SK-N-SH (cell line): ENCODE results near the gene MAN2B1.

Source experiments
- CHD2 ChIP-seq: fragments of 150-350 bp; IDR thresholded peaks from 2 replicates; pipeline ENCODE4 v1.6.1; 2018; ENCODE audit warnings: low read length; ENCODE audit not compliant: partially characterized antibody
- NFIC ChIP-seq: IDR thresholded peaks from 2 replicates; pipeline ENCODE4 v1.4.0; 2012; ENCODE audit warnings: borderline replicate concordance
- NRF1 ChIP-seq: IDR thresholded peaks from 2 replicates; pipeline ENCODE4 v1.6.1; 2012; ENCODE audit warnings: low read depth, mild to moderate bottlenecking, low read length
- POLR2AphosphoS5 ChIP-seq: IDR thresholded peaks from 2 replicates; pipeline ENCODE4 v1.6.1; 2012; ENCODE audit warnings: low read depth, low read length
- TAF1 ChIP-seq: IDR thresholded peaks from 2 replicates; pipeline ENCODE4 v1.6.1; 2012; ENCODE audit warnings: low read depth, mild to moderate bottlenecking, low read length, moderate library complexity, borderline replicate concordance
- TF ChIP-seq, protein P1 (sequence below): fragments of 200-600 bp; sonication (generic); IDR thresholded peaks from 2 replicates; pipeline ENCODE4 v1.6.1; 2017; ENCODE audit warnings: antibody characterized with exemption, mild to moderate bottlenecking, moderate library complexity

DNA sequence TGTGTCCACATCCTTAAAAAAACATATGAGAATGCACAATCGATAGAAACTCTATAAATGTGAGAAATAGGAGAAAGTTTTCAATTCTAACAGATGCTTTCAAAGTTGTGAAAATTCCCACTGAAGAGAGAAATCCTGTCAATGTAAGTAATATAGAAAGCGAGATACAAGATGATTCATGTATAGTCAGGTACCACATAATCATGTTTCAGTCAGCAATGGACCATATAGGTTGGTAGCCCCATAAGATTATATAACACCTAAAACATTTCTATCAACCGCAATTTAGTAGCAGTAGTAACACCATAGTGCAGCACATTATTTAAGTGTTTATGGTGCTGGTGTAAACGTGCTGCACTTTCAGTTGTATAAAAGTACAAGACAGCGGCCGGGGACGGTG is 37.3 kb downstream of the MAN2B1 start:
- TF ChIP-seq CHD2 (no peak), TAF1 (no peak), POLR2AphosphoS5 (no peak), NRF1 (no peak), NFIC (no peak)
- TF ChIP-seq, protein P1, sequence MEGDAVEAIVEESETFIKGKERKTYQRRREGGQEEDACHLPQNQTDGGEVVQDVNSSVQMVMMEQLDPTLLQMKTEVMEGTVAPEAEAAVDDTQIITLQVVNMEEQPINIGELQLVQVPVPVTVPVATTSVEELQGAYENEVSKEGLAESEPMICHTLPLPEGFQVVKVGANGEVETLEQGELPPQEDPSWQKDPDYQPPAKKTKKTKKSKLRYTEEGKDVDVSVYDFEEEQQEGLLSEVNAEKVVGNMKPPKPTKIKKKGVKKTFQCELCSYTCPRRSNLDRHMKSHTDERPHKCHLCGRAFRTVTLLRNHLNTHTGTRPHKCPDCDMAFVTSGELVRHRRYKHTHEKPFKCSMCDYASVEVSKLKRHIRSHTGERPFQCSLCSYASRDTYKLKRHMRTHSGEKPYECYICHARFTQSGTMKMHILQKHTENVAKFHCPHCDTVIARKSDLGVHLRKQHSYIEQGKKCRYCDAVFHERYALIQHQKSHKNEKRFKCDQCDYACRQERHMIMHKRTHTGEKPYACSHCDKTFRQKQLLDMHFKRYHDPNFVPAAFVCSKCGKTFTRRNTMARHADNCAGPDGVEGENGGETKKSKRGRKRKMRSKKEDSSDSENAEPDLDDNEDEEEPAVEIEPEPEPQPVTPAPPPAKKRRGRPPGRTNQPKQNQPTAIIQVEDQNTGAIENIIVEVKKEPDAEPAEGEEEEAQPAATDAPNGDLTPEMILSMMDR: no peak
